CD4-positive, alpha-beta T cell treated with Interleukin-15 for 1 hour (primary cell): ENCODE measurements around the gene SHFL.
A peak's percentile ranks its signal among the peaks of the same experiment; 100 is the strongest.

ENCODE experiments used
- DNase-seq: peaks from one replicate; pipeline ENCODE4 v3.0.0-alpha.2; 2020

The SHFL gene

DNA sequence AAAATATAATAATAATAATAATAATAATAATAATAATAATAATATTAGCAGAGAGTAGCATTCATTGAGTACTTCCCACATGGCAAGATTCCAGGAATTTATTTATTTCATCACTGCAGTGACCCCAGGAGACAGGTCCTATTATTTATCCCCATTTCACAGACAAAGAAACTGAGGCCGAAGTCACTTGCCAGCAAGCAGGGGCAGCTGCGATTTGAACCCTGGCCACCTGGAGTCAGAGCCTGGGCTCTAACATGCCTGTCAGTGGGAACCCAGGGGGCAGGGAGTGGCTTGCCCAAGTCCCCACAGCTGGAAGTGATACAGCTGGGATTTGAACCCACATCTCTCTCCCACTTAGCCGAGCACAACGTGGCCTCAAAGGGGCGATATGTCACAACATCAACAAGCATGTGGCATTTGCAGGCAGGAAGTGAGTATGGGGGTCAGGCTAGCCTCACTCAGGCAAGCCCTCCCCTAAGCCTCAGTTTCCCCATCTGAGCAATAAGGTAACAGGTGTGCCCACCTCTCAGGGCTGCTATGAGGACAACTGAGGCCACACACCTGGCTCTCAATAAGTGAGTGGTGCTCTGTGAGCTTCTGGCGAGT is 2.9 kb downstream of the SHFL start:
- DNase-seq, result no peak

DNA sequence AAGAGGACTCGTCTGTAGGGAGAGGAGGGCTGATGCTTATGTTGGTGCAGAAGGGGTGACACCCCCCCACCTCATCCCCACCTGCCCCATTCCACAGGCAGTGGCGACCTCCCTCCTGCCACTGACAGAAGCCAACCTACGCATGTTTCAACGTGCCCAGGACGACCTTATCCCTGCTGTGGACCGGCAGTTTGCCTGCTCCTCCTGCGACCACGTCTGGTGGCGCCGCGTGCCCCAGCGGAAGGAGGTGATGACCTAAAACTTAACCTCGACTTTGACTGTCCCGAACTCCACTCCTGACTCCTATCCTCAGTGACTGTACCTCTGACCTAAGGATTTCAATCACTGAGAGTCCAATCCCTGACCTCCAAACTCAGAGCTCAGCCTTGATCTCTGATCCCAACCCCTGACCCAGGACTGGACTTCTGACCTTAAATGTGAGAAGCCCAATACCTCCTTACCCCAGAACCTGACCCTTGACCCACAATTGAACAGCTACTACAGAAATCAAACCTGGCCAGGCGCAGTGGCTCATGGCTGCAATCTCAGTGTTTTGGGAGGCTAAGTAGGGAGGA is 3.8 kb downstream of the SHFL start:
- no peak for DNase-seq

- no peak for DNase-seq
Measured at GRCh38 chr19:10091370-10091687, 5.2 kb downstream of the SHFL start.

GRCh38 chr19:10091895-10092641 is 6.0 kb downstream of the SHFL start:
- DNase-seq, result no peak

DNA sequence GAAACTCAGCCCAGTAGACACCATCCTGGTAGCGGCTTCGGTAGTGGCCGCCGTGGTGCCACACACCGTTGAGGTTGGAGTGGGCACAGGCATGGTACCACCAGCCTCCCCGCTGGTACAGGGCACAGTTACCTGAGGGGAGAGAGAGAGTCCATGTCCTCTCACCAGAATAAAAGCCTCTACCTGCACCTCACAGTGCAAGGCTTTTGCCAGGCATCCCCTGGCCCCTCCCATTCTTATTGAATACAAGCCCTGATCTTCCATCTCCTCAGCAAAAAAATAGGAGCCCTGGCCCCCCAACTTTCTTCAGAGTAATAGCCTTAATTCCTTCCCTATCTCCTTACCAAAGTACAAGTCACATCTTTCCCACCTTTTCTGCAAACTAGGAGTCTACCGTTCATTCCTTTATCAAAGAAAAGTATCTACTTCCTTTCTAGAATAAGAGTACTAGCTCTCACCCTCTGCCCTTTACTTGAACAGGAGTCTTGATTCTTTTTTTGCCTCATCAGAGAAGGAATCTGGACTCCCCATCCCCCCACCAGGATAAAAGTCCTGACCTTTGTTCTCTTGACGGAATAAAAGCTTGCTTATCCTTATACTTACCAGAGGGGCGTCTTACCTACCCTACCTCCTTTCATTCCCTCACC is 6.7 kb downstream of the SHFL start:
- no peak for DNase-seq

DNA sequence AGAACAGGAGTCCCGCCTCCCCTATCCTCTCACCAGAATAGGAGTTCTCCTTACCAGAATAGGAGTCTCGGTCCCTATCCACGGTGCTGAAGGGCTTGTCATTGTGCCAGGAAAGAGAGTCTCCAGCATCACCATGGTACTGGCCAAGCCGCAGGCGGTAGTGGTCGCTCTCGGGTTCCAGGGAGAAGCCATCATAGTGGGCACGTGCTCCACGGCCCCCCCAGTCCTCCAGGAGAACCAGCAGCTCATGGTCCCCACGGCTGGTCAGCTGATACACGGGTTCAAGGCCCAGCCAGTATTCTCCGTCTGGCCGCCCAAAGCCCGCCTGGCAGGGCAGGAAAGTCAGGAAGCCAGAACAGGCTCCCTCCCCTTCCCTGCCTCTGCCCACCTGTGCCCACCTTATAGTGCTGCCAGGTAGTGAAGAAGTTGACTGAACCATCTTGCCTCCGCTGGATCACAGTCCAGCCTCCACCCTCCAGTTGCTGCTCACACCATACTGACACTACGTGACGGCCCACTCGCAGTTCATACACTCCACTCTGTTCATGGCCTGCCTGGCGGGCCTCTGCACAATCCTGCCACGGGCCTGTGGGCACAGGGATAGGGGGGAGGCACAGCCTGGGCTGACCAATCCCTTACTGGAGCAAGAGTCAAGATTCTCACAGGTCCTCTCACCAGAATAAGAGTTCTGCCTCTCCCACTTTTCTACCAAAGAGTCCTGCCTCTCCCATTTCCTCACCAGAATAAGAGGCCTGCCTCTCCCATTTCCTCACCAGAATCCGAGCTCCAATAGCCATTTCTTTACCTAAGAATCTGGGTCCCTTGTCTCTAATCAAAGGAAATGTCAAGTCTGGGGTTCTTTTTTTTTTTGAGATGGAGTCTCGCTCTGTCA is 7.4 kb downstream of the SHFL start:
- DNase-seq, result no peak

DNA sequence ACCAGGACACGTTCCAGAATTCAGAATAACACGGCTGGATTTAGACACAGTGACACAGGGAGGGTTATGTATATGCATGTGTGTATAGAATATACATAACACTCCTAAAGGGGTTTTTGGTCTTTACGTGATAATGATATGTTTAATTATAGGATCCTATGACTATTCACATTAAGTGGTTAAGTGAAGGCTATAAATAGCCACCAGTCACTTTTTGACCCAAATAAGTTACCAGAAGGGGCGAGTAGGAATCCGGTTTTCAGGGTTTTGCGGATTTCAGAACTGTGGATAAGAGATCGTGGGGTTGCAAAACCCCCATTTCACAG is 9.5 kb downstream of the SHFL start:
- no peak for DNase-seq

GRCh38 chr19:10095948-10096614 is 10.0 kb downstream of the SHFL start:
- DNase-seq, result peak; percentile 94

DNA sequence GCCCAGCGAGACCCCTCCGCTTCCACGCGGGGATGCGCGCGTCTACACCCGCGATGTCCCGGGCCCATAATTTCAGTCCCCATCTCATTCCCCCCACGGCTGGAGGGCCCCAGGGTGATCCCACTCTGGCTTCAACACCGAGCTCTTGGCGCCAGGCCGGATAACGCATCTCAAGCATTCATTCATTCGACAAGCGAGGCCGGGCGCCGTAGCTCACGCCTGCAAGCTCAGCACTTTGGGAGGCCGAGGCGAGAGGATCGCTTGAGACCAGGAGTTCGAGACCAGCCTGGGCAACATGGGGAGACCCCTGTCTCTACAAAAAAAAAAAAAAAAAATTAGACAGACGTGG is 10.5 kb downstream of the SHFL start:
- no peak for DNase-seq

DNA sequence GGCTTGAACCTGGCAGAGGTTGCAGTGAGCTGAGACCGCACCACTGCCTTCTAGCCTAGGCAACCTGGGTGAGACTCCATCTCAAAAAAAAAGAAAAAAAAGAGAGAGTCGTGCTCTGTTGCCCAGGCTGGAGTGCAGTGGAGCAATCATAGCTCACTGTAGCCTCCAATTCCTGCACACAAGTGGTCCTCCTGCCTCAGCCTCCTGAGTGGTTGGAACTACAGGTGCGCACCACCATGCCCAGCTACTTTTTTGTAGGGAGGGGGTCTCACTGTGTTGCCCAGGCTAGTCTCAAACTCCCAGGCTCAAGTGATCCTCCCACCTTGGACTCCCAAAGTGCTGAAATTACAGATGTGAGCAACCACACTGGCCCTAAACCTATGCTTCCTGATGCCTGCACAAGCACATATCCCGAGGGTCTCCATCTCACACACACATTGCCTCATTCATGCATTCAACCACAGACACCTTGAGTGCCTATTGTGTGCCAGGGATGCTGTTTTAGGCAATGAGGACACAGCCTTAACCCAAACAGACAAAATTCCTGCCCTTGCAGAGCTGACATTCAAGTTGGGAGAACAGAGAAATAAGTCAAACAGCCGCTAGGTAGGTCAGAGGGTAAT is 14.2 kb downstream of the SHFL start:
- no peak for DNase-seq

GRCh38 chr19:10102787-10103236 is 16.7 kb downstream of the SHFL start:
- peak; percentile 72 for DNase-seq

DNA sequence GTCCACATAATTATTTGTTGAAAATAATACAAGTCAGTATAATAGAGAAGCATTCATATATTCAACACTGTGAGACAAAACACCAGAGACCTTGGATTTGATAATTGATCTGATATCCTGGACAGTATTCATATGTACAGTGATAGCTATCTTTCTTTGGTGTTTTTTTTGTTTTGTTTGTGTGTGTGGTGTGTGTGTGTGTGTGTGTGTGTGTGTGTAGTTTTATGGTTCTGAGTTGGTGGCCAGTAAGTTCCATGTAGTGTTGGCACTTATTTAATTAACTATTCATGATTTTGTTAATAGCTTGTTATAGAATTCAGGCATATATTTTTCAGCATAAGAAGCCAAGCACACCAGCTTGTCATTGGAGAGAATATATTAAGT is 18.0 kb downstream of the SHFL start:
- no peak for DNase-seq

- DNase-seq, result peak; percentile 93
Measured at GRCh38 chr19:10104665-10105508, 18.8 kb downstream of the SHFL start.

DNA sequence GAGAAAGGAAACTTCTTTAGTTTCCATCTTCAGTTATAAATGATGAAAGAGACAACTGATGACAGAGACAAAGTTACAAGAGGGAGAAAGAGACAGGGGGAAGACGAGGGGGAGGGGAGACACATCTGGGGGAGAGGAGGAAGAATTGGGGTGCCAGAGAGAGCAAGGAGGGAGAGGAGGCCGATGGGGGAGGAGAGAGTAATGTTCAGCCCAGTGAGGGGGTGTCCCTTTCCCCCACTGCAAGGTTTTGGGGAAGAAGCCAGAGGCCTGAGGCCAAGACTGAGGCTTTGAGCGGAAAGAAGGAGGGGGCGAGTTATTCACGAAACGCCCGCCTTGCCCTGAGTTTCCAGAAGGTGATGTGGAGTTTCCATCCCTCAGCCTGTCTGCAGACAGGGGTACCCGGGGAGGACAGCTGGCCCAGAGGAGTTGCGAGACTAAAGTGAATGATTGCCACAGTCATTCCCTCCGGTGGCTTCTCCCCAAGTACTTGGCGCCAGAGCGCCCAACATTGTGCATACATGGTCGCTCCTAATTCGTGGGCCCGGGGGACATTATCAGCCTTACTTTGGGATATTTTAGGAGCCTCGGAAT is 19.5 kb downstream of the SHFL start:
- DNase-seq, result peak; percentile 54

- peak; percentile 98 for DNase-seq
Measured at GRCh38 chr19:10106100-10106936, 20.2 kb downstream of the SHFL start, which contains the start of gene PPAN. TSS of gene PPAN (plus strand) at chr19:10106362. CDS start at chr19:10106395, 33 bp downstream.

DNA sequence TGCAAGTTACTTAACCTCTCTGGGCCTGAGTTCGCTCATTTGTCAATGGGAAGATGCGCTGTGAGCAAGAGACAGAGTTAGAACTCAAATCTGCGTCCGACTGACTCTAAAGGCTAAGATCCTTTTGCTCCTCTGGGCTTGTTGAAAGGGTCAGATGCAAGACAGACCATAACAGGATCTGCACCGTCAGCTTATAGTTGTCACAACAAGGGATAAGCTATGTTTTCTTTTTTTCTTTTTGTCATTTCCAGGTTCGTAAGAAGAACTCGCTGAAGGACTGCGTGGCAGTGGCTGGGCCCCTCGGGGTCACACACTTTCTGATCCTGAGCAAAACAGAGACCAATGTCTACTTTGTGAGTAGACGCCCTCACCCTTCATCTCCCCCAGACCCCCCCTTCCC is 21.1 kb downstream of the SHFL start:
- no peak for DNase-seq

DNA sequence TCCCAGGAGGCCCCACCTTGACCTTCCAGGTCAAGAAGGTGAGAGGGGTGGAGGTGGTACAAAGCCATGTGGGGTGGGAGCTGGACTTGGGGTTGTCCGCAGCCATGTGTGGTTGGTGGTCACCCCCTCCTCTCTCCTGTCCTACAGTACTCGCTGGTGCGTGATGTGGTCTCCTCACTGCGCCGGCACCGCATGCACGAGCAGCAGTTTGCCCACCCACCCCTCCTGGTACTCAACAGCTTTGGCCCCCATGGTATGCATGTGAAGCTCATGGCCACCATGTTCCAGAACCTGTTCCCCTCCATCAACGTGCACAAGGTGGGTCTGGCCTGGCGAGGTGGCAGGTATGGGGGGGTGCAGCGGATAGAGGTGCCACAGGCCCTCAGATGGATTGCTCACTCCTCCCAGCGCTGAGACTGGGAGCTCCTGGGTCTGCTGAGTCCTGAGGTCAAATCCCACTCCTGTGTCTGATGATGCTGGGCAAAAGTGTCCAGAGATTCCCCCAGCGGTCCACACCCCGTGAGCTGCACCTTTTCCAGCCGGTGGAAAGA is 21.8 kb downstream of the SHFL start:
- no peak for DNase-seq

DNA sequence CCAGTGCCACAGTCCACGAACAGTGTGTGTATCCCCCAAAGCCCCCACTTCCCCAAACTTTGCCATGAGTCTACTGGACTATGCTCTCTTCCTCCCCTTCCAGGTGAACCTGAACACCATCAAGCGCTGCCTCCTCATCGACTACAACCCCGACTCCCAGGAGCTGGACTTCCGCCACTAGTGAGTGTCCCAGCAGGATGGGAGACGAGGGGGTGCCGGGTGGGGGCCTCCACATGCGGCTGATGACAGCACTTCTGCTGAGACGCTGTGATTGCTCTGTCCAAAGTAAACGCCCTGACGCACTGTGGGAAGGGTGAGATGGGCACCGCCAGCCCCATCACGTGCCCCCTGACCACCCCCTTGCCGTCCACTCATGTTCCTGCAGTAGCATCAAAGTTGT is 23.4 kb downstream of the SHFL start:
- DNase-seq, result no peak
